ENCODE results near the gene DHFR. TPM values are rescaled to one million over a fixed set of nuclear protein-coding genes. Genes with fewer than 3 reads are reported as not detected.
A peak's percentile ranks its signal among the peaks of the same experiment; 100 is the strongest.

The DHFR gene
- total and polyA plus RNA-seq, 9 of the 15 experiments (the other 6 are each of a cell fraction or from before 2014, with no cell fraction given), result 45.6 to 176 (median 97.7) TPM

DNA sequence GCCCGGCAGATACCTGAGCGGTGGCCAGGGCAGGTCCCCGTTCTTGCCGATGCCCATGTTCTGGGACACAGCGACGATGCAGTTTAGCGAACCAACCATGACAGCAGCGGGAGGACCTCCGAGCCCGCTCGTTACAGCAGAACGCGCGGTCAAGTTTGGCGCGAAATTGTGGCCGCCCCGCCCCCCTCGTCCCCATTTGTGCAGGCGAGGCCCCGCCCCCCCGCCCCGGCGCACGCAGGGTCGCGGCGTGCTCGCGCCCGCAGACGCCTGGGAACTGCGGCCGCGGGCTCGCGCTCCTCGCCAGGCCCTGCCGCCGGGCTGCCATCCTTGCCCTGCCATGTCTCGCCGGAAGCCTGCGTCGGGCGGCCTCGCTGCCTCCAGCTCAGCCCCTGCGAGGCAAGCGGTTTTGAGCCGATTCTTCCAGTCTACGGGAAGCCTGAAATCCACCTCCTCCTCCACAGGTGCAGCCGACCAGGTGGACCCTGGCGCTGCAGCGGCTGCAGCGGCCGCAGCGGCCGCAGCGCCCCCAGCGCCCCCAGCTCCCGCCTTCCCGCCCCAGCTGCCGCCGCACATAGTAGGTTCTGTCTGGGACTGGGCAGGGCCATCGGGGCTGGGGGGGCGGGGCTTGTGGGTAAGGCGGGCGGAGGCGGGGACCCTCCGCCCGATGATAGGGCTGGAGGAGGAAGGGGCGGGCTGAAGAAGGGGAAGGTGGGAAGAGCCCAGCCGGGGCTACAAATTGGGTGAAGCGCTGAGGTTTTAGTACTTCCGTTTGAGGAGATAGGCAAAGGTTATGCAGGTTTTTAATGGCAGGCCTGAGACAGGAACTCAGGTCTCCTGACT lies at the start of gene DHFR, which contains the start of gene MSH3 (continued):
- TF ChIP-seq, protein P1, sequence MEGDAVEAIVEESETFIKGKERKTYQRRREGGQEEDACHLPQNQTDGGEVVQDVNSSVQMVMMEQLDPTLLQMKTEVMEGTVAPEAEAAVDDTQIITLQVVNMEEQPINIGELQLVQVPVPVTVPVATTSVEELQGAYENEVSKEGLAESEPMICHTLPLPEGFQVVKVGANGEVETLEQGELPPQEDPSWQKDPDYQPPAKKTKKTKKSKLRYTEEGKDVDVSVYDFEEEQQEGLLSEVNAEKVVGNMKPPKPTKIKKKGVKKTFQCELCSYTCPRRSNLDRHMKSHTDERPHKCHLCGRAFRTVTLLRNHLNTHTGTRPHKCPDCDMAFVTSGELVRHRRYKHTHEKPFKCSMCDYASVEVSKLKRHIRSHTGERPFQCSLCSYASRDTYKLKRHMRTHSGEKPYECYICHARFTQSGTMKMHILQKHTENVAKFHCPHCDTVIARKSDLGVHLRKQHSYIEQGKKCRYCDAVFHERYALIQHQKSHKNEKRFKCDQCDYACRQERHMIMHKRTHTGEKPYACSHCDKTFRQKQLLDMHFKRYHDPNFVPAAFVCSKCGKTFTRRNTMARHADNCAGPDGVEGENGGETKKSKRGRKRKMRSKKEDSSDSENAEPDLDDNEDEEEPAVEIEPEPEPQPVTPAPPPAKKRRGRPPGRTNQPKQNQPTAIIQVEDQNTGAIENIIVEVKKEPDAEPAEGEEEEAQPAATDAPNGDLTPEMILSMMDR (IDR thresholded peaks at IDR 0.05 in 2 of 3, conservative IDR thresholded peaks at IDR 0.05 in 1 of 3; ENCODE audit: insufficient read depth in 2 of 3, low read depth in 1 of 3, low read length in 3 of 3), result peak in 2 of 3 experiments; percentile 30 to 44; a peak in 3 of 6 replicates
- TF ChIP-seq TAF1 (IDR thresholded peaks at IDR 0.05; ENCODE audit: control insufficient read depth, extremely low read depth, insufficient read depth, low read length, severe bottlenecking) (peak; percentile 64), SAP30 (IDR thresholded peaks at IDR 0.05; ENCODE audit: borderline replicate concordance, insufficient read depth, low read depth, low read length, poor library complexity, severe bottlenecking) (peak; percentile 90), ERF (CRISPR knock-in tag; IDR thresholded peaks at IDR 0.05) (0 out of 2 replicates have a peak, but pooled peaks have one; percentile 34), TBL1XR1 (IDR thresholded peaks at IDR 0.05; ENCODE audit: low read length in 2 of 2) (0 out of 4 replicates have a peak, but pooled peaks of 1 of the 2 experiments have one; percentile 35), ZNF12 (CRISPR knock-in tag; IDR thresholded peaks at IDR 0.05) (0 out of 2 replicates have a peak, but pooled peaks have one; percentile 68), XRCC5 (IDR thresholded peaks at IDR 0.05; ENCODE audit: low read depth, low read length) (0 out of 2 replicates have a peak, but pooled peaks have one; percentile 31)
- TF ChIP-seq, protein P2, sequence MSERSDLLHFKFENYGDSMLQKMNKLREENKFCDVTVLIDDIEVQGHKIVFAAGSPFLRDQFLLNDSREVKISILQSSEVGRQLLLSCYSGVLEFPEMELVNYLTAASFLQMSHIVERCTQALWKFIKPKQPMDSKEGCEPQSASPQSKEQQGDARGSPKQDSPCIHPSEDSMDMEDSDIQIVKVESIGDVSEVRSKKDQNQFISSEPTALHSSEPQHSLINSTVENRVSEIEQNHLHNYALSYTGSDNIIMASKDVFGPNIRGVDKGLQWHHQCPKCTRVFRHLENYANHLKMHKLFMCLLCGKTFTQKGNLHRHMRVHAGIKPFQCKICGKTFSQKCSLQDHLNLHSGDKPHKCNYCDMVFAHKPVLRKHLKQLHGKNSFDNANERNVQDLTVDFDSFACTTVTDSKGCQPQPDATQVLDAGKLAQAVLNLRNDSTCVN (CRISPR knock-in tag; IDR thresholded peaks at IDR 0.05), result no peak
- TF ChIP-seq, protein P3, sequence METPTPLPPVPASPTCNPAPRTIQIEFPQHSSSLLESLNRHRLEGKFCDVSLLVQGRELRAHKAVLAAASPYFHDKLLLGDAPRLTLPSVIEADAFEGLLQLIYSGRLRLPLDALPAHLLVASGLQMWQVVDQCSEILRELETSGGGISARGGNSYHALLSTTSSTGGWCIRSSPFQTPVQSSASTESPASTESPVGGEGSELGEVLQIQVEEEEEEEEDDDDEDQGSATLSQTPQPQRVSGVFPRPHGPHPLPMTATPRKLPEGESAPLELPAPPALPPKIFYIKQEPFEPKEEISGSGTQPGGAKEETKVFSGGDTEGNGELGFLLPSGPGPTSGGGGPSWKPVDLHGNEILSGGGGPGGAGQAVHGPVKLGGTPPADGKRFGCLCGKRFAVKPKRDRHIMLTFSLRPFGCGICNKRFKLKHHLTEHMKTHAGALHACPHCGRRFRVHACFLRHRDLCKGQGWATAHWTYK (CRISPR knock-in tag; IDR thresholded peaks at IDR 0.05), result peak; percentile 51; the same call in 1 of the 2 replicates
- TF ChIP-seq, protein P4, sequence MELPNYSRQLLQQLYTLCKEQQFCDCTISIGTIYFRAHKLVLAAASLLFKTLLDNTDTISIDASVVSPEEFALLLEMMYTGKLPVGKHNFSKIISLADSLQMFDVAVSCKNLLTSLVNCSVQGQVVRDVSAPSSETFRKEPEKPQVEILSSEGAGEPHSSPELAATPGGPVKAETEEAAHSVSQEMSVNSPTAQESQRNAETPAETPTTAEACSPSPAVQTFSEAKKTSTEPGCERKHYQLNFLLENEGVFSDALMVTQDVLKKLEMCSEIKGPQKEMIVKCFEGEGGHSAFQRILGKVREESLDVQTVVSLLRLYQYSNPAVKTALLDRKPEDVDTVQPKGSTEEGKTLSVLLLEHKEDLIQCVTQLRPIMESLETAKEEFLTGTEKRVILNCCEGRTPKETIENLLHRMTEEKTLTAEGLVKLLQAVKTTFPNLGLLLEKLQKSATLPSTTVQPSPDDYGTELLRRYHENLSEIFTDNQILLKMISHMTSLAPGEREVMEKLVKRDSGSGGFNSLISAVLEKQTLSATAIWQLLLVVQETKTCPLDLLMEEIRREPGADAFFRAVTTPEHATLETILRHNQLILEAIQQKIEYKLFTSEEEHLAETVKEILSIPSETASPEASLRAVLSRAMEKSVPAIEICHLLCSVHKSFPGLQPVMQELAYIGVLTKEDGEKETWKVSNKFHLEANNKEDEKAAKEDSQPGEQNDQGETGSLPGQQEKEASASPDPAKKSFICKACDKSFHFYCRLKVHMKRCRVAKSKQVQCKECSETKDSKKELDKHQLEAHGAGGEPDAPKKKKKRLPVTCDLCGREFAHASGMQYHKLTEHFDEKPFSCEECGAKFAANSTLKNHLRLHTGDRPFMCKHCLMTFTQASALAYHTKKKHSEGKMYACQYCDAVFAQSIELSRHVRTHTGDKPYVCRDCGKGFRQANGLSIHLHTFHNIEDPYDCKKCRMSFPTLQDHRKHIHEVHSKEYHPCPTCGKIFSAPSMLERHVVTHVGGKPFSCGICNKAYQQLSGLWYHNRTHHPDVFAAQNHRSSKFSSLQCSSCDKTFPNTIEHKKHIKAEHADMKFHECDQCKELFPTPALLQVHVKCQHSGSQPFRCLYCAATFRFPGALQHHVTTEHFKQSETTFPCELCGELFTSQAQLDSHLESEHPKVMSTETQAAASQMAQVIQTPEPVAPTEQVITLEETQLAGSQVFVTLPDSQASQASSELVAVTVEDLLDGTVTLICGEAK (IDR thresholded peaks at IDR 0.05), result peak; percentile 77; the same call in 1 of the 2 replicates
- TF ChIP-seq, protein P4 (CRISPR knock-in tag; IDR thresholded peaks at IDR 0.05), result no peak
